Ascending aorta (tissue), 2 donors: ENCODE data around the gene FAM227B. TPM values are rescaled to one million over a fixed set of nuclear protein-coding genes. Genes with fewer than 3 reads are reported as not detected.

Source experiments
- DNase-seq, 2 donors: peaks; one replicate each; pipeline ENCODE4 v3.0.0-alpha.2; 2019; ENCODE audit warnings: low spot score in 2 of 2
- H3K27ac ChIP-seq, 2 donors: fragments of 200-600 bp; sonication (generic); one replicate each; pipeline ENCODE4 v1.5.1; 2016 to 2017; ENCODE audit warnings: mild to moderate bottlenecking in 1 of 2
- H3K27me3 ChIP-seq: fragments of 200-600 bp; sonication (generic); one replicate; pipeline ENCODE4 v1.5.1; 2017
- H3K36me3 ChIP-seq, 2 donors: fragments of 200-600 bp; sonication (generic); one replicate each; pipeline ENCODE4 v1.5.1; 2016
- H3K4me1 ChIP-seq, 2 donors: fragments of 200-600 bp; sonication (generic); one replicate each; pipeline ENCODE4 v1.5.1; 2016 to 2017; ENCODE audit warnings: mild to moderate bottlenecking in 1 of 2
- H3K4me3 ChIP-seq, 2 donors: fragments of 200-600 bp; sonication (generic); one replicate each; pipeline ENCODE4 v1.5.1; 2016 to 2017; ENCODE audit warnings: mild to moderate bottlenecking in 1 of 2
- H3K9me3 ChIP-seq, 2 donors: fragments of 200-600 bp; sonication (generic); one replicate each; pipeline ENCODE4 v1.5.1; 2016
- intact Hi-C: fragments of 100-400 bp; cut with DNase I; formaldehyde crosslinking; loops from one replicate; pipeline ENCODE4 v1.15.1; 2023
- total RNA-seq: library from RNA; depleted of rRNA; stranded (reverse); fragments of >200 nt; gene quantifications from one replicate; pipeline ENCODE4 v1.1.0, GENCODE V29; 2016
- TF ChIP-seq, protein P1 (sequence below), 3 experiments: fragments of 200-600 bp in 2 of 3; fragments of 450-650 bp in 1 of 3; sonication (generic) in 2 of 3; IDR thresholded peaks; one replicate each; pipeline ENCODE4 v1.5.1; 2016 to 2019; ENCODE audit warnings: antibody characterized with exemption in 3 of 3, mild to moderate bottlenecking in 1 of 3, moderate library complexity in 1 of 3

Gene FAM227B
- total RNA-seq, 1 donor from 2014 or later = not detected

GRCh38 chr15:49464522-49464921 lies 156.1 kb downstream of the FAM227B start:
- Histone ChIP-seq H3K36me3 (no peaks in the 10 kb centered on the region), H3K27me3 (no peaks in the 10 kb centered on the region), H3K27ac (no peak overlapping the region), H3K9me3 (no peaks in the 10 kb centered on the region), H3K4me3 (no peak overlapping the region), H3K4me1 (peaks cover 0 to 14% of the 10 kb centered on the region in 2 donors)
- intact Hi-C loops = no loop called here
- TF ChIP-seq, protein P1, sequence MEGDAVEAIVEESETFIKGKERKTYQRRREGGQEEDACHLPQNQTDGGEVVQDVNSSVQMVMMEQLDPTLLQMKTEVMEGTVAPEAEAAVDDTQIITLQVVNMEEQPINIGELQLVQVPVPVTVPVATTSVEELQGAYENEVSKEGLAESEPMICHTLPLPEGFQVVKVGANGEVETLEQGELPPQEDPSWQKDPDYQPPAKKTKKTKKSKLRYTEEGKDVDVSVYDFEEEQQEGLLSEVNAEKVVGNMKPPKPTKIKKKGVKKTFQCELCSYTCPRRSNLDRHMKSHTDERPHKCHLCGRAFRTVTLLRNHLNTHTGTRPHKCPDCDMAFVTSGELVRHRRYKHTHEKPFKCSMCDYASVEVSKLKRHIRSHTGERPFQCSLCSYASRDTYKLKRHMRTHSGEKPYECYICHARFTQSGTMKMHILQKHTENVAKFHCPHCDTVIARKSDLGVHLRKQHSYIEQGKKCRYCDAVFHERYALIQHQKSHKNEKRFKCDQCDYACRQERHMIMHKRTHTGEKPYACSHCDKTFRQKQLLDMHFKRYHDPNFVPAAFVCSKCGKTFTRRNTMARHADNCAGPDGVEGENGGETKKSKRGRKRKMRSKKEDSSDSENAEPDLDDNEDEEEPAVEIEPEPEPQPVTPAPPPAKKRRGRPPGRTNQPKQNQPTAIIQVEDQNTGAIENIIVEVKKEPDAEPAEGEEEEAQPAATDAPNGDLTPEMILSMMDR (IDR thresholded peaks at IDR 0.05) = no peak
- no peak for DNase-seq

DNA sequence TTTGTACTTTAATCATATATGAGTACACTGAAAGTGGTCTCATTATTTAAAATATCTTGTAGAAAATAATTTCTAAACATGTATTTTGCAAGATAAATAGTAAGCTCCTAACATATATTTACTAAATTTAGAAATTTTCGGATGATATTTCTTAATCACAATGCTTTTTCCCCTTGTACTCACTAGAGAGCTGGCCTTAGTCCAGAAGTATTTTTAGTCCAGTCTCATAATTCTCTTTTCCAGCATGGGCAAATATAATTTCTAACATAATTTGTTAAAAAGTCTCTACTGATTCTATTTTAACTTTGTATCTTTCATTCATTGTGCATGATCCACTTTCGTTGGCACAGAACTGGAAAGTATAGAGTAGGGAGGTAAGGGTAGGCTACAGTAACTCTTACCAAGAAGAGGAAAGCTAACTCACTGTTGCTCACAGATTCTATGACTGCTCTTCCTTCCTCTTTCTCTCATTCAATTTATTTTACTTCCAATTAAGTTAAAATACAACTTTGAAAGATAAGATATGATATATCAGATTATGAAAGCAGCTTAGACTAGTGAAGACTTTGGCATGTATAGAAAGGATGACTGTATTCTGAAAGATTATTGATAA lies 158.3 kb downstream of the FAM227B start:
- no peaks in the 10 kb centered on the region for H3K36me3 ChIP-seq
- no peak for DNase-seq
- H3K4me3 ChIP-seq = no peak overlapping the region
- no peaks in the 10 kb centered on the region for H3K9me3 ChIP-seq
- peaks cover 0 to 14% of the 10 kb centered on the region in 2 donors for H3K4me1 ChIP-seq
- intact Hi-C loops = no loop called here
- no peak overlapping the region for H3K27ac ChIP-seq
- no peaks in the 10 kb centered on the region for H3K27me3 ChIP-seq
- TF ChIP-seq, protein P1 (IDR thresholded peaks at IDR 0.05) = no peak

GRCh38 chr15:49460411-49460941 lies 160.1 kb downstream of the FAM227B start:
- no peaks in the 10 kb centered on the region for H3K36me3 ChIP-seq
- intact Hi-C loops = no loop called here
- no peaks in the 10 kb centered on the region for H3K27me3 ChIP-seq
- H3K4me1 ChIP-seq = peaks cover 0 to 11% of the 10 kb centered on the region in 2 donors
- H3K27ac ChIP-seq = no peak overlapping the region
- H3K4me3 ChIP-seq = no peak overlapping the region
- TF ChIP-seq, protein P1 (IDR thresholded peaks at IDR 0.05) = no peak
- no peak for DNase-seq
- H3K9me3 ChIP-seq = no peaks in the 10 kb centered on the region

- Histone ChIP-seq H3K4me1 (peaks cover 0 to 11% of the 10 kb centered on the region in 2 donors), H3K27ac (no peak overlapping the region), H3K4me3 (no peak overlapping the region), H3K27me3 (no peaks in the 10 kb centered on the region), H3K9me3 (no peaks in the 10 kb centered on the region), H3K36me3 (no peaks in the 10 kb centered on the region)
- intact Hi-C loops = no loop called here
- DNase-seq = no peak
- TF ChIP-seq, protein P1 (IDR thresholded peaks at IDR 0.05) = no peak
These were observed 162.5 kb downstream of the FAM227B start for GRCh38 chr15:49458145-49458544.

DNA sequence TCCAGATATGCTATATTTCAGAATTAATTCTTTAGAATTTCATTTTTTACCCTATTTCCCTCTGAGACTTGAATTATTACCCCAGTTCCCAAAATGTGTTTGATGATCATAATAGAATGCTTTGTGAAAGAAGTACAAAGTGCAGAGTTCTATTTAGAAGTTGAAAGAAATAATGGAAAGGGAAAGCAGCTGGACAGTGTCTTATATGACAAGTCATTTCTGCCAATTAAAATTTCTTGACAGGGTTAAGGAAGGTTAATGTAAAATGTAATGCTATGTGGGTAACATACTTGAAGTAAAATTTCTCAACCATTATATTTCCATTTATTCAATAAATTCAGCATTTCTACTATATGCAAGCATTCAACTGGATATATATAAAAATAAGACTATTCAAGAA lies 164.5 kb downstream of the FAM227B start:
- no peak overlapping the region for H3K27ac ChIP-seq
- no peaks in the 10 kb centered on the region for H3K9me3 ChIP-seq
- DNase-seq = no peak
- H3K27me3 ChIP-seq = no peaks in the 10 kb centered on the region
- no peaks in the 10 kb centered on the region for H3K4me1 ChIP-seq
- no peaks in the 10 kb centered on the region for H3K36me3 ChIP-seq
- no peak overlapping the region for H3K4me3 ChIP-seq
- intact Hi-C loops = no loop called here
- TF ChIP-seq, protein P1 (IDR thresholded peaks at IDR 0.05) = no peak
